COLO668 (cell line): Measurements from ENCODE around the gene SLITRK2.

Experiments
- DNase-seq: peaks from one replicate; lab custom pipeline; 2025; ENCODE audit not compliant: unreplicated experiment; lab: John Stamatoyannopoulos, UW

SLITRK2 gene

GRCh38 chrX:145856181-145856580 is 38.6 kb downstream of the SLITRK2 start:
- DNase-seq = no peak

GRCh38 chrX:145861818-145862217 is 44.2 kb downstream of the SLITRK2 start:
- DNase-seq = no peak

GRCh38 chrX:145865082-145865481 is 47.5 kb downstream of the SLITRK2 start:
- DNase-seq = no peak
